Measurements from ENCODE around the gene HTR3B.

- no peak for TF ChIP-seq CTCF (IDR thresholded peaks at IDR 0.05)
- no peak for TF ChIP-seq HOXB5 (CRISPR knock-in tag; IDR thresholded peaks at IDR 0.05)
- no peak for TF ChIP-seq ESRRA (IDR thresholded peaks at IDR 0.05; ENCODE audit: borderline replicate concordance, low read length)
- no peak for TF ChIP-seq PBX3 (IDR thresholded peaks at IDR 0.05)
- no peak for TF ChIP-seq MAX (IDR thresholded peaks at IDR 0.05)
- TF ChIP-seq CEBPB (IDR thresholded peaks at IDR 0.05), result no peak
- TF ChIP-seq POLR2A (IDR thresholded peaks at IDR 0.05; ENCODE audit: low read length), result no peak
- no peak for TF ChIP-seq MAFK (IDR thresholded peaks at IDR 0.05; ENCODE audit: partially characterized antibody)
These were observed 29.9 kb upstream of the HTR3B start for GRCh38 chr11:113874581-113875233.
